HG02973 (cell line): ENCODE measurements around the gene CAPN7.

Source experiments
- ATAC-seq: cut with Tn5 transposase; IDR thresholded peaks from one replicate; pipeline ENCODE4 v1.9.1; 2021; ENCODE audit warnings: moderate library complexity; ENCODE audit not compliant: unreplicated experiment

The CAPN7 gene

GRCh38 chr3:15272426-15273196 lies 66.6 kb downstream of the CAPN7 start:
- ATAC-seq: no peak

GRCh38 chr3:15273227-15273626 lies 67.2 kb downstream of the CAPN7 start:
- no peak for ATAC-seq

GRCh38 chr3:15276028-15276724 lies 70.1 kb downstream of the CAPN7 start:
- ATAC-seq: no peak

GRCh38 chr3:15277861-15278500 lies 71.9 kb downstream of the CAPN7 start:
- ATAC-seq: no peak

GRCh38 chr3:15279205-15279604 lies 73.2 kb downstream of the CAPN7 start:
- no peak for ATAC-seq

- ATAC-seq: no peak
These were observed 73.8 kb downstream of the CAPN7 start for GRCh38 chr3:15279671-15280402.

- ATAC-seq: no peak
These were observed 74.9 kb downstream of the CAPN7 start for GRCh38 chr3:15280853-15281532.

- no peak for ATAC-seq
These were observed 75.8 kb downstream of the CAPN7 start for GRCh38 chr3:15281817-15282216.

- no peak for ATAC-seq
These were observed 77.7 kb downstream of the CAPN7 start for GRCh38 chr3:15283702-15284101.

GRCh38 chr3:15284121-15284889 lies 78.3 kb downstream of the CAPN7 start:
- no peak for ATAC-seq

GRCh38 chr3:15286022-15286421 lies 80.0 kb downstream of the CAPN7 start:
- no peak for ATAC-seq

GRCh38 chr3:15287565-15288330 lies 81.7 kb downstream of the CAPN7 start:
- no peak for ATAC-seq

GRCh38 chr3:15288331-15289035 lies 82.4 kb downstream of the CAPN7 start:
- ATAC-seq: no peak

- no peak for ATAC-seq
These were observed 83.6 kb downstream of the CAPN7 start for GRCh38 chr3:15289661-15290060.

- ATAC-seq: no peak
These were observed 84.7 kb downstream of the CAPN7 start for GRCh38 chr3:15290736-15291135.

- peak; percentile 86 for ATAC-seq
These were observed 85.8 kb downstream of the CAPN7 start for GRCh38 chr3:15291589-15292541.

- ATAC-seq: no peak
These were observed 86.9 kb downstream of the CAPN7 start for GRCh38 chr3:15292765-15293522.
